GM04504 (cell line): Measurements from ENCODE around the gene CLUH.
A peak's percentile ranks its signal among the peaks of the same experiment; 100 is the strongest.
"Not testable (repeated sequence)": the region's sequence is repeated elsewhere in the genome, so short reads cannot be mapped to it uniquely, and the experiment has no call there.

Source experiments
- DNase-seq: peaks from one replicate; pipeline ENCODE4 v3.0.0-alpha.2; 2012; ENCODE audit warnings: low read depth

CLUH gene

DNA sequence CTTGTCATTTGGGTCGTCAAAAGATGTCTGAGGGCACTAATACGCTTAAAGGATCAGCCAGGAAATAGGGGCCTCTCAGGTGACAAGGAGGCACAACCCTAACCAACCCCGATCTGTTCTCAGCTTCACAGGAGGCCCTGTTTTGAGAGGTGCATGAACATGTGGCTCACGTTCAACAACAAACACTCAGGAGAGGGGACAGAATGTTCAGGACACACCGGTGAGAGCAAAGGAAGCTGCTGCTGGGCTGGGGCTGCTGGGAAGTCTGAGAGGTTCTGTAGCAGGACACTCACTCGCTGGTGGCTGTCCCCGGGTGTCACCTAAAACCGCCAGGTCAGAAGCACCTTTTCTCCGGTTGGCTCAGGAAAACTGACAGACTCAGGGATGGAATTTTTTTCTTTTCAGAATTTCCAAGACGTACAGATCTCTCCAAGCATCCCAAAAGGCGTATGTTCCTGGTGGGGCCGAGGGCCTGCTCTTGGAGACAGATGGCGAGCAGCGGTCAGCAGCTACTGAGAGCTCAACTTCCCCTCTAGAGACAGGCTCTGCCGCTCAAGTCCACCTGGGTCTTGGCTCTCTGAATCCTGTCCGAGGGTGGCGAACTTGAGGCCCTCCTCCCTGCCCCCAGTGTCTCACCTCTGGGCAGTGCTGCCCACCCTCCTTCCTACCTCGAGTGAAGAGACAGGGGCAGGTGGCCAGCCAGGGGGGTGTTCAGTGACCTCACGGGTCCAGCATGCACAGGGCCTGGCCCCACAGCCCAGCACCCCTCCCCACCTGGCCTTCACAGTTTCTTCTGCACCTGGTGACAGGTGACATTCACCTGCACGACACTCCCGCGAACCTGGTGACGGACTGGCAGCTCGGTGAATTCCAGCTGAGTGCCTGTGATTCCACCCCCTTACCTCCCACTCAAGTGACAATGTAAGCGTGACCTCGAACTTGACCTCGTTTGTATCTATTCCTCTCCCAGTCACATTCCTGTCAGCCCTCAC is 22.9 kb downstream of the CLUH start:
- no peak for DNase-seq

GRCh38 chr17:2687074-2687418 is 24.5 kb downstream of the CLUH start:
- DNase-seq: no peak

- no peak for DNase-seq
Observed at GRCh38 chr17:2685696-2686095, 25.9 kb downstream of the CLUH start.

- DNase-seq: no peak
Observed at GRCh38 chr17:2684549-2684948, 27.0 kb downstream of the CLUH start.

DNA sequence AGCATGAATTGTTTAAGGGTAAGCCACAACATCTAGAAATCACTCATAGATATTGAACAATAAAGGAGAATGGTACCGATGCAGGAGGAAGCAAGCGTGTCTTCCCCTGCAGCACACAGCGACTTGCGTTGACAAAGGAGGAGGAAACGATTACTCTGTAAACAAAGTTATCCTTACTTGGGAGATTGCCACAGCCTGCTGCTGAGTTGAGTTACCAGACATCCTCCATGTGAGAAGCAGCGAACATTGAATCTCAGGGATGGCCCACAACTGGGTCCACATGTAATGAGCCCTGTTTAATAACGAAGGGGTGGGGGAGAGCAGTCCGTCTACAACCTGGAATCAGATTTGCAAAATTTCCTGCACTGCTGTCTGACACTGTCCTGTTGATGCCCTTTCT is 27.7 kb downstream of the CLUH start:
- no peak for DNase-seq

DNA sequence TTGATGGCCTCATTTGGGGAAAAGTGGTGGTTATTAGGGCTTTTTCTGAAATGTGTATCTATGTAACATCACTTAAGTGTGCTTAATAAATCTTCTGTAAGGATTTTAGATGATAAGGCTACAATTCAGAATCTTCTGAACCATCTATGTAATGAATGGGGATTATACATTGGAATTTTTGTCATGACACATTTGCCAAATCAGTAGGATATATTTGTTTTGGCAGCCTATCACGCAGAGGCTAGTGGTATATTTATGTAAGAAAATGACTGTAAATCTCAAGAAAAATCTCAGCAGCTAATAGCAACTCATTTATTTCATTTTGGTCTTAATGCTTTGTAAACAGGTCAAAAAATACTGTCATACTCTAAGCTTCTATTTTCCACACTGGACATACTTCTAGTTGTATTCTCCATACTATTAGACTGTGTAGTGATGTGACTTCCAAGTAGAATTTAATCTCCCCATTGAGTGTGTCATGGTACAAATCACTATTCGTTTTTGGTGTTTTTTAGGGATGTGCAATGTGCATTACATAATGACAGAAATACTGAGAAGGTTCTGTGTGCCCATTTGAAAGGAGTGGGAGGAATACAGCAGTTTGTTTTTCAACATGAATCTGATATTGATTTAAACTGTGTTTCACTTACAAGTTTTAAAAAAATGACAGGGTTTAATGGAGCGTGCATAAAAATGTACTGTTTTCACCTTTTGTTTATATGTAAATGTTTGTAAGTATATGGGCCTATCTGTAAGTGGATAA is 29.2 kb downstream of the CLUH start:
- no peak for DNase-seq

- DNase-seq: no peak
Observed at GRCh38 chr17:2681650-2682049, 29.9 kb downstream of the CLUH start.

GRCh38 chr17:2680961-2681360 is 30.6 kb downstream of the CLUH start:
- no peak for DNase-seq

DNA sequence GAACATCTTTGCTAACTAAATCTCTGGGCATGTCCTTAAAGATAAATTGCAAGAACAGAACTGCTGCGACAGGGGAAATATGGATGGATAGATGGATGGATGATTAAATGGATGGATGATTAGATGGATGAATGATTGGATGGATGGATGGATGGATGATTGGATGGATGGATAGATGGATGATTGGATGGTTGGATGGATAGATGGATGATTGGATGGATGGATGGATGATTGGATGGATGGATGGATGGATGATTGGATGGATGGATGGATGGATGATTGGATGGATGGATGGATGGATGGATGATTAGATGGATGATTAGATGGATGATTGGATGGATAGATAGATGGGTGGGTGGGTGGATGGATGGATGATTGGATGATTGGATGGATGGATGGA is 32.3 kb downstream of the CLUH start:
- DNase-seq: not testable (repeated sequence)

GRCh38 chr17:2672026-2672425 is 39.5 kb downstream of the CLUH start:
- DNase-seq: no peak

- not testable (repeated sequence) for DNase-seq
Observed at GRCh38 chr17:2660410-2660809, 51.2 kb downstream of the CLUH start.

- peak; percentile 28 for DNase-seq
Observed at GRCh38 chr17:2659337-2659736, 52.2 kb downstream of the CLUH start.

DNA sequence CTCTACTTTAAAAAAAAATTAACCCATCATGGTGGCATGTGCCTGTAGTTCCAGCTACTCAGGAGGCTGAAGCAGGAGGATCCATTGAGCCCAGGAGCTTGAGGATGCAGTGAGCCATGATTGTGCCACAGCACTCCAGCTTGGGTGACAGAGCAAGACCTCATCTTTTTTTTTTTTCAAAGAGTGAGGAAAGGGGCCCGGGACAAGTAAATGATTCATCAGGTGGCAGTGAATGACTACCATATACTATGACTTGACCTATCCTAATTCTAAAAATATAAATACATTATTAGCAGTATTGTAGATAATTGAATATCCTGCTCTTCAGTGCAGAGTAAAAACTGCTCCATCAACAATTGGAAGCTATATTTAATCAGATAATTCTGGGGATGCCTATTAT is 55.3 kb downstream of the CLUH start:
- no peak for DNase-seq

- no peak for DNase-seq
Observed at GRCh38 chr17:2655546-2655945, 56.0 kb downstream of the CLUH start.

DNA sequence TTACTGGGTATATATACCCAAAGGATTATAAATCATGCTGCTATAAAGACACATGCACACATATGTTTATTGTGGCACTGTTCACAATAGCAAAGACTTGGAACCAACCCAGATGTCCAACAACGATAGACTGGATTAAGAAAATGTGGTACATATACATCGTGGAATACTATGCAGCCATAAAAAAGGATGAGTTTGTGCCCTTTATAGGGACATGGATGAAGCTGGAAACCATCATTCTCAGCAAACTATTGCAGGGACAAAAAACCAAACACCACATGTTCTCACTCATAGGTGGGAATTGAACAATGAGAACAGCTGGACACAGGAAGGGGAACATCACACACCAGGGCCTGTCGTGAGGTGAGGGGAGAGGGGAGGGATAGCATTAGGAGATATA is 58.7 kb downstream of the CLUH start:
- DNase-seq: not testable (repeated sequence)

GRCh38 chr17:2649191-2649590 is 62.4 kb downstream of the CLUH start:
- DNase-seq: no peak

GRCh38 chr17:2647957-2648356 is 63.6 kb downstream of the CLUH start:
- DNase-seq: no peak

DNA sequence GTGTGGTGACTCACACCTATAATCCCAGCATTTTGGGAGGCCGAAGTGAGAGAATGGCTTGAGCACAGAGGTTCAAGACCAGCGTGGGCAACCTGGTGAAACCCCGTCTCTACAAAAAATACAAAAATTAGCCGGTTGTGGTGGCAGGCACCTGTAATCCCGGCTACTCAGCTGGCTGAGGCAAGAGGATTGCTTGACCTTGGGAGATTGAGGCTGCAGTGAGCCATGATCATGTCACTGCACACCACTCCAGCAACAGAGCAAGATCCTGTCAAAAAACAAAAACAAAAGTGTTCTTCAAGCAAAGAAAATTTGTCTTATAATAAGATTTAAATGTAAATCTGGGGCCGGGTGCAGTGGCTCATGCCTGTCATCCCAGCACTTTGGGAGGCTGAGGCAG is 66.6 kb downstream of the CLUH start:
- no peak for DNase-seq
